Measurements from ENCODE around the gene CACNA1C.
A peak's percentile ranks its signal among the peaks of the same experiment; 100 is the strongest.

The CACNA1C gene

GRCh38 chr12:2083008-2083407, 30.2 kb downstream of the CACNA1C start:
- no peak overlapping the region for H3K4me3 ChIP-seq (replicated peaks in 1 of 2; ENCODE audit: low read depth in 2 of 2, low read length in 2 of 2)
- DNase-seq (ENCODE audit: low read depth in 2 of 2): no peak

GRCh38 chr12:2083561-2083960, 30.8 kb downstream of the CACNA1C start:
- DNase-seq (ENCODE audit: low read depth in 2 of 2): no peak
- no peak for TF ChIP-seq CTCF (IDR thresholded peaks at IDR 0.05; ENCODE audit: low read depth, low read length)
- H3K4me3 ChIP-seq (replicated peaks in 1 of 2; ENCODE audit: low read depth in 2 of 2, low read length in 2 of 2): no peak overlapping the region

More at GRCh38 chr12:2083008-2083407, 30.2 kb downstream of the CACNA1C start:
- no peak for TF ChIP-seq CTCF (IDR thresholded peaks at IDR 0.05; ENCODE audit: low read depth, low read length)

- TF ChIP-seq CTCF (IDR thresholded peaks at IDR 0.05; ENCODE audit: low read depth, low read length): no peak
- peak; percentile 72 to 87 for DNase-seq (ENCODE audit: low read depth in 2 of 2)
- H3K4me3 ChIP-seq (replicated peaks in 1 of 2; ENCODE audit: low read depth in 2 of 2, low read length in 2 of 2): no peak overlapping the region
Measured at GRCh38 chr12:2084553-2085296, 31.9 kb downstream of the CACNA1C start.

GRCh38 chr12:2092354-2092753, 39.6 kb downstream of the CACNA1C start:
- DNase-seq (ENCODE audit: low read depth in 2 of 2): no peak
- no peak for TF ChIP-seq CTCF (IDR thresholded peaks at IDR 0.05; ENCODE audit: low read depth, low read length)
- H3K4me3 ChIP-seq (replicated peaks in 1 of 2; ENCODE audit: low read depth in 2 of 2, low read length in 2 of 2): no peak overlapping the region

- peak; percentile 7 to 23 for DNase-seq (ENCODE audit: low read depth in 2 of 2)
- no peak for TF ChIP-seq CTCF (IDR thresholded peaks at IDR 0.05; ENCODE audit: low read depth, low read length)
- no peak overlapping the region for H3K4me3 ChIP-seq (replicated peaks in 1 of 2; ENCODE audit: low read depth in 2 of 2, low read length in 2 of 2)
Measured at GRCh38 chr12:2092890-2093289, 40.1 kb downstream of the CACNA1C start.

- no peak for TF ChIP-seq CTCF (IDR thresholded peaks at IDR 0.05; ENCODE audit: low read depth, low read length)
- no peak overlapping the region for H3K4me3 ChIP-seq (replicated peaks in 1 of 2; ENCODE audit: low read depth in 2 of 2, low read length in 2 of 2)
- DNase-seq (ENCODE audit: low read depth in 2 of 2): peak; percentile 23 to 49
Measured at GRCh38 chr12:2094597-2094996, 41.8 kb downstream of the CACNA1C start.

GRCh38 chr12:2095878-2096277, 43.1 kb downstream of the CACNA1C start:
- no peak overlapping the region for H3K4me3 ChIP-seq (replicated peaks in 1 of 2; ENCODE audit: low read depth in 2 of 2, low read length in 2 of 2)
- DNase-seq (ENCODE audit: low read depth in 2 of 2): no peak
- no peak for TF ChIP-seq CTCF (IDR thresholded peaks at IDR 0.05; ENCODE audit: low read depth, low read length)
